ENCODE data around the gene PIK3IP1.
"Not testable (repeated sequence)": the region's sequence is repeated elsewhere in the genome, so short reads cannot be mapped to it uniquely, and the experiment has no call there.

PIK3IP1 gene, protein sequence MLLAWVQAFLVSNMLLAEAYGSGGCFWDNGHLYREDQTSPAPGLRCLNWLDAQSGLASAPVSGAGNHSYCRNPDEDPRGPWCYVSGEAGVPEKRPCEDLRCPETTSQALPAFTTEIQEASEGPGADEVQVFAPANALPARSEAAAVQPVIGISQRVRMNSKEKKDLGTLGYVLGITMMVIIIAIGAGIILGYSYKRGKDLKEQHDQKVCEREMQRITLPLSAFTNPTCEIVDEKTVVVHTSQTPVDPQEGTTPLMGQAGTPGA

DNA sequence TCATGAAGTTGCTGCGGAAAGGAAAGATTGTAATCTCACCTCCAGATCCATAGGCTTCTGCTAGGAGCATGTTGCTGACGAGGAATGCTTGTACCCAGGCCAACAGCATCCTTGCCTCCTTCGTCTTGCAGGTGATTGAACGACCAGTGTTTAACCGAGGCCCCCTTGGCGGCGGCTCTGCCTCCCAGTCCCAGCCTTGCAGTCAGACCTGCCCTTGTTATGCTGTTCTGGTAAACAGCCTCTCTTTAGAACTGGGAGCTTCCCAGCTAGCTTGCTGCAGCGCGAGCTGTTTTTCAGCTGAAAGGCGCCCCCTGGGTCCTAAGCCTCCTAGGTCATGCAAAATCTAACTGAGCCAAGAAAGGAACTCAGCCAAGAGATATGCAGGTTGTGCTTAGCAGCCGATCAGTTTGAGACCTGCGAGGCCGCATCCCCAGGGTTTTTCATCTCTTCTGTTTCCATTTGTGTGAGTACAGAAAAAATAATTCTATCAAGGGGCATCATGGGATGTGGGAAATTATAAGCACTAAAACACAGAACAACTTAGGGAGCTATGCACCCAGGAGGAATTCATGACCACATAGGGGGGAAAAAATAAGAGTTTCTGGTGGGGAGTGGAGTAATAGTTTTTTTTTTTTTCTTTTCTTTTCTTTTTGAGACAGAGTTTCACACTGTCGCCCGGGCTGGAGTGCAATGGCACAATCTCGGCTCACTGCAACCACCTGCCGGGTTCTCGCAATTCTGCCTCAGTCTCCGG lies at the start of gene PIK3IP1:
Gene PIK3IP1, minus strand, starts transcription at position 253 of the 754 bp plus-strand sequence. Its CDS starts 144 bp downstream, at position 109.
- peak; percentile 66 to 75 for DNase-seq (ENCODE audit: low read depth in 1 of 2, low spot score in 1 of 2)

DNA sequence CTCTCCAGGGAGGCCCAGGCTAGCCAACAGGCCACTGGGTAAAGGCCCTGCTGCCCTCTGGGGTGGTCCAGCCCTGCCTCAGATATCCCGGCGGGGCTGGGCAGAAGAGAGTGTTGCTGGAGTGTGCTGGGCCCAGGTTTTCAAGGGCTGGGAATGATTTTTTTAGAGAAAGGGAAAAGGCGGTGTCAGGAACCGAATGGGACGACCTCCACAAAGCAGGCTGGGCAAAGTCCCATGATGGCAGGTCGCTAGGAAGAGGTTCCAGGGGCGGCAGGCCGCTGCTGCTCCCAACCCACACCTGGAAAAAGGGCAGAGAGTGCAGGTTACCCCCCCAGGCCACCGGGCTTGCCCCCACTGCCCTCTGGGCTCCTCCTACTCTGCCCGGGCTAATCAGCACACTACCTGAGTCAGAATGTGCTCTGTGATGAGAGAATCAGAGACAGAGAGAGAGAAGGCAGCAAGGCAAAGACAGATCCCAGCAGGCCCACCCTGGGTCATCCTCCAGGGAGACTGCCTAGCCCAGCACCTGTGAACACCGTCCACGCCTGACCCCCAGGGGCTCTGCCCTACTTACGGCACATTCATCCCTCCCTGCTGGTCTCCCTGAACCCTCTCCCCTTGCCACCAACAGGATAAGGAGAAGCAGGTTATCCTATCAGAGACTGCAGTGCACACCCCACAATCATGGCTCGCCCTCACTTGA lies 49.2 kb upstream of the PIK3IP1 start:
- no peak for DNase-seq (ENCODE audit: low read depth in 1 of 2, low spot score in 1 of 2)

DNA sequence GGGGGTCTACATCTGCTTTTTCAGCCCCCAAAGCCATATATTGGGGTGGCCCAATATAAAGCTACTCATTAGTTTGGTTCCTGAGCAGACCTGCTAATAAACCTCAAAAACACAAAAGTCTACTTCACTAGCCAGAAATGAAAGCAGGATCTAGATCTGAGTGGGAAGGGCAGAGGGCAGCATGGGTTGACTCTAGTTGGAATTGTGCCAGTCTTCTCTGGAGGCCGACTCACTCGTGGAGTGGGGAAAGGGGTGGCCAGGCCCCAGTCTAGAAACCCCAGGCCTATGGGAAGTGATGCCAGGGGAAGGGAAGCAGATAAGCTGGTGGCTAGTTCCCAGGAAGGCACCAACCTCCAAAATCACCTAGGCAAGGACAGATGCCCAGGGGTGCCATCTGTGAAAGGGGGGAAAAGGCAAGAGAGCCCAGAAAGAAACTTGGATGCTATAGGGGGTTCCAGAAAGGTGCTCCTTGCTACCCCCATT lies 48.5 kb upstream of the PIK3IP1 start:
- DNase-seq (ENCODE audit: low read depth in 1 of 2, low spot score in 1 of 2) = no peak

DNA sequence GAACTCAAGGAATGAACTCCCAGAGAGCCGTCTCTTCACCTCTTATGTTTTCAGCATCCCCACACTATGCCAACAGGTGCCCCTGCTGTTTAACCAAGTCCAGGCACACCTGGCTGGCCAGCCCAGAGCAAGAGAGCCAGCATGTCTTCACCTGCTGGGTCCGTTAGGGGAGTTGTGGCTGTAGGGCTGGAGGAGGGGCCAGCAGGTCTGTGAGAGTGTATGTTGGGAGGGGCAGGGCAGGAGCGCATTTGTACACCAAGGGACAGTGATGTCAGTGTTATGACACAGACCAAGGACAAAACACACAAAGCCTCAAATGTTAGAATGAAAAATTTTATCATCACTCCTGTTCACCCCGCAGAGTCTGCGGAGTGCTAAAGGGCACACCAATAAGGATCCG lies 48.1 kb upstream of the PIK3IP1 start:
- DNase-seq (ENCODE audit: low read depth in 1 of 2, low spot score in 1 of 2) = no peak

DNA sequence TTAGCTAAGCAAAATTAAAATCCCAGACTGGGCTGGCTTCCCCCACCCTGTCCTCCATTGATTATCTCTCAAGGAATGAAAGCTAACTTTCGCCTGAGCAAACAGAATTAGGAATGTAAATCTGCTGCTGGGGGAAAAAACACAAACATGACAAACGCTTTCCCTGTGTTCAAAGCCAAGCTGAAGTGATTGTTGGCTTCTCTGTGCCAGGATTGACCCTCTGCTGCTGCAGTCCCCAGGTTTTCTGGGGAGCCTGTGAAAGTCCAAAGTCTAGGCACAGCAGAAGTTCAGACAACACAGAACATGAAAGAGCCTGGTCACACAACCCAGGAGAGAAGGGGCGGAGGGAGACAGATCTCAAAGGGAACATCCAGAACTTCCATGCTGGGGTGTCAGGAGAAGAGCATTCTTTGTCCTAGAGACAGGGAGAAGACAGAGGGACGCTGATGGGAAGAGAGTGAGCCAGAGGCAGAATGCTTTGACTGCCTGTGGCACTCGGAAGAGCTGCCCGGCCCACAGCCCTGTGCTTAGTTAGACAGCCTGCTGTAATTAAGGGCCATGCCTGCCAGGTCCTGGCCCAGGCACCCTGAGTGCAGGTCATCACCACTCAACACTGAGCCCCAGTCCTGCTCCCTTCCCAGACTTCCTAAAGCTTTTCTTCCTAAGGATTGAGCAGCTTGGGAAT lies 47.0 kb upstream of the PIK3IP1 start:
- DNase-seq (ENCODE audit: low read depth in 1 of 2, low spot score in 1 of 2) = no peak

DNA sequence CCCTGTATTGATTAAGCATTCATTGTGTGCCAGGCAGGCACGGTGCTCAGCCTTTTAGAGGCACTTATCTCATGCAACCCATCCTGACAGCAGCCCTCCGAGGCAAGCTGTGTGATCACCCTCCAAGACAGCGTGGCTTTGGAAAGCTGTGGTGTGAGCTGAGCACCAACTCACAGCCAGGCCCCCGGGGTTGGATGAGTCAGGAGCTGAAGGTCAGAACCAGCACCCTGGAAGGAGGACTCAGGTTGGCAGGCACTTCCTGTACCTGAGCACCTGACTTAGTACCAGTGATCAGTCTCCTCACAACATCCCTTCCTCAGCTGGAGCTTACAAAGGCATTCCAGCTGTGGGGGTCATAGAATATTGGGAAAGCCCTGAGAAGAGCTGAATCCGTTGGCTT lies 44.9 kb upstream of the PIK3IP1 start:
- no peak for DNase-seq (ENCODE audit: low read depth in 1 of 2, low spot score in 1 of 2)

DNA sequence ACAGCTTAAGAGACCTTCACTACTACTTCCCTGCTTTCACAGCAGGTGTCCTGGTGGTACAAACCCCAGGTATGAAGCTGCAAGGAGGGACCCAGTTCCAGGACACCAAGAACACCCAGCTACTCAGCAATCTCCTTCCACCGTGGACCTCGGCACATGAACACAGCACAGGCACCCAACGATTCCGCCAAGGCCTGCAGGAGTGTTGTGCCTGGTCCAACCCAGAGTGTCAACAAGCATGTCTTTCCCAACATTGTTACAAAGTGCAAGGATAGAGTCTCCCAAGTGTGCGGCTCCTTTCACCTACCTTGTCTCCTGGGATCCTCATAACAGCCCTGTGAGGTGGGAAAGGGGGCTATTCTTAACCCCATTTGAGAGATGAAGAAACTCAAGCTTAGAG lies 42.0 kb upstream of the PIK3IP1 start:
- no peak for DNase-seq (ENCODE audit: low read depth in 1 of 2, low spot score in 1 of 2)

DNA sequence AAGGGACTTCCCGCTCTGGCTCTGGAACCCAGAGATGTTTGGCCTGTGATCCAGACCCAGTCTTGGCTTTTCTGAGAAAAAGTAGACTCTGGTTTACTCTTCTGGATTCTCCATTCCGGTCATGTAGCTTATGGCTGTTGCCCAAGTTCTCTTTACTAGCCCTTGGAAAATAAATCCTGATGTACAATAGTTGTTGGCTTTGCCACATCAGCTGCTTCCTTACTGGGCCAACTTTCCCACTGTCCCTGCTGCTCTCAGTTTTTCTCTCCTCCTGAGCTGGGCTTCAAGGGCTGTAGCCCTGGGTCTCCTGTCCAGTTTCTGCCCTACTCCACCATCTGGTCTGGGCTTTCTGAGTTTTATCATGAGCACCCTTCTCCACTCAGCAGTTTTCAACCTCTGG lies 41.4 kb upstream of the PIK3IP1 start:
- no peak for DNase-seq (ENCODE audit: low read depth in 1 of 2, low spot score in 1 of 2)

DNA sequence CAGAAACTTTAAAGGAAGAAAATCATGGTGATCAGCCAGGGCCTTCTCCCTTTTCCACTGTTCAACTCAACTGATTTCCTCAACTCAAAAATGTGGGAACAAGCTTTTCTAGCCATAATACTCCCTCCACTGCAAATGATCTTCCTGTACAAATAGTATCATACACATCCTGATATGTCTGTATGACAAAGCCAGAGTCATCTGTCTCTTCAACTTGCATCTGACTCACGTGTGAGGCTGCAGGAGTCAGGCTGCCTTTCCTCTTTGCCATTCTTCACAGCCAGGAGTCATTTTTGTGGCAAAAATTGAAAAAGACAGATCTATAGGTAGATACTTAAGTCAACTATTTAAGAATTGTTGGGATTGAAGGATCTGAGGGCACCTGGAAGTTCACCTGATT lies 40.6 kb upstream of the PIK3IP1 start:
- no peak for DNase-seq (ENCODE audit: low read depth in 1 of 2, low spot score in 1 of 2)

DNA sequence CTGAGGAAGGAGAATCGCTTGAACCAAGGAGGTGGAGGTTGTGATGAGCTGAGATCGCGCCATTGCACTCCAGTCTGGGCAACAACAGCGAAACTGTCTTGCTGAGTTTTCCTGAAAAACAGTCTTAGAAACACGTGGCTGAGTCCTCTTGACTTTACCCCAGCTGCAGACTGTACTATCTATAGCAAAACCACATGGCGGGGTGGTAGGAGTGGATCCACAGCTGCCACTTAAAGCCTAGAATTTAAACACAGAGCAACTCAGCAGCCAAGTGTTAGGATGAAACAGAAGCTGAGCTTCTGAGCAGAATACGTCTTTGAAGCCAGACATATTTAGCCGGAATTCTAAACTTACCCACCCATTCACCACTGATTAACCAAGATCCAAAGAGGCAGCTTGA lies 39.7 kb upstream of the PIK3IP1 start:
- no peak for DNase-seq (ENCODE audit: low read depth in 1 of 2, low spot score in 1 of 2)

DNA sequence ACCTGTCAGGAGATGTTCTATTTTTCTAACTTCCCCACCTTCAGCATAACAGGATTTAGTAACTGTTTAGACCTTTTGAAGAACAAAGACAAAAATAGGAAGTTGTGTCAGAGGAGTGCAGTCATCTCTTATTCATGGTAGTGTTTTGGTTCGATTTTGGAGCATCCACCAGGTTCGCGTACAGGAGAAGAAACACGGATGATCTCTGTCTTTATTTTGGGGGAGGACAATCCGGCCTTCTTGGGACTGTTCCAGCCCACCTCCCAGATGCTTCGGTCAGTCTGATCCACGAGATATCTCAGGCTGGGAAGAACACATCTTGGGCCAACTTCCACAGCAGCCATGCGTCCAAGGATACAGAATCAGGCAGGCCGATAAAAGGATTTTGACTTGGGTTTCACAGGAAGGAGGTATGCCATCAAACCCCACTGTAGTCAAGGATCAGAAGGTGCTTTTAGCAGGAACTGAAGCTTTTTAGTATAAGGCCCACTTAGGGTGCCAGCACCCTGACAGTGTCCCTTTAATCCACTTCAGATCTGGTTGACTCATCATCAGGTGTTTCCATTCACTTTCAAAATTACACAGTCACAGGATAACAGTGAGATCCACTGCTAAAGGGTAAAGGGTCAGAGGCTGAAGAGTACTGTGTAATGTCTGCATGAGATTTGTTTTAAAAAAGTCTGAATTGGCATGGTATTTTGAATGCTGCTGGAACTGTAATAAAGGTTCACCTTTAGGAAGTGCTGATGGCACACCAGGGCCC lies 37.3 kb upstream of the PIK3IP1 start:
- no peak for DNase-seq (ENCODE audit: low read depth in 1 of 2, low spot score in 1 of 2)

DNA sequence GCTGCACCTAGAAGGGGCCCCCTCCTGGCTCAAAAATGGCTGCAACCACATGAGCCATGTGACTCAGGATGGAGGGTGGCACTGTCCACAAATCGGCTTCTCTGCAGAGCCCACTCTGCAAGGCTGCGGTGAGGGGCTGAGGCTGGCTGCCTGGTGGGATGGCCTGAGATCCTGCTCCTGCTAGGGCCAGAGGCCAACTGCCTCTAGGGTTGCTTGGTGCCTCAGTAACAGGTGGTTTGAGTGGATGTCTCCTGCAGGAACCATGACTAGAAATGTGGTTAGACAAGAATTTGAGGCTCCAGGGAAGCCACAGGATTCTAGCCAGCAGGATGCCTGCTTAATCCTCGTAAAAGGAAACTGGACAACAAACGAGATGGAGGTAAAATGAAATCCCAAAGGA lies 36.7 kb upstream of the PIK3IP1 start:
- no peak for DNase-seq (ENCODE audit: low read depth in 1 of 2, low spot score in 1 of 2)

DNA sequence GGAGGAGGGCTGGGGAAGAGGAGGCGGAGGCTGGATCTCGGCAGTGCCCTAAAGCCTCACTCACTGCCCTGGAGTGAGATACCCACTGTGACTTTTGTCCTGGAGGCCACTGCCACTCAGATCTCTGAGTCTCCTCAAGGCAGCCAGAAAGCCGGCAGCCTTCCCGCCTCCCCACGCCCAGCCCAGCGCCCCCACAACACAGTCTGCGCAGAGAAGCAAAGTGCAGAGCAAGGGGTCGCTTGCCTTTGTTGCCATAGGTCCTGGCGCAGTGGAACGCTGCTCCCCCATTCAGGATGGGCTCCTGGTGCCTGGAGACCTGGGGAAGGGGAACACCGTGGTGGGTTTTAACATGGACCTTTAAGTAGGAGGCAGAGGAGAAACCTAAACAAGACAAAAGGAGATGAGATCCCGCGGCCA lies 36.3 kb upstream of the PIK3IP1 start:
- DNase-seq (ENCODE audit: low read depth in 1 of 2, low spot score in 1 of 2) = no peak

DNA sequence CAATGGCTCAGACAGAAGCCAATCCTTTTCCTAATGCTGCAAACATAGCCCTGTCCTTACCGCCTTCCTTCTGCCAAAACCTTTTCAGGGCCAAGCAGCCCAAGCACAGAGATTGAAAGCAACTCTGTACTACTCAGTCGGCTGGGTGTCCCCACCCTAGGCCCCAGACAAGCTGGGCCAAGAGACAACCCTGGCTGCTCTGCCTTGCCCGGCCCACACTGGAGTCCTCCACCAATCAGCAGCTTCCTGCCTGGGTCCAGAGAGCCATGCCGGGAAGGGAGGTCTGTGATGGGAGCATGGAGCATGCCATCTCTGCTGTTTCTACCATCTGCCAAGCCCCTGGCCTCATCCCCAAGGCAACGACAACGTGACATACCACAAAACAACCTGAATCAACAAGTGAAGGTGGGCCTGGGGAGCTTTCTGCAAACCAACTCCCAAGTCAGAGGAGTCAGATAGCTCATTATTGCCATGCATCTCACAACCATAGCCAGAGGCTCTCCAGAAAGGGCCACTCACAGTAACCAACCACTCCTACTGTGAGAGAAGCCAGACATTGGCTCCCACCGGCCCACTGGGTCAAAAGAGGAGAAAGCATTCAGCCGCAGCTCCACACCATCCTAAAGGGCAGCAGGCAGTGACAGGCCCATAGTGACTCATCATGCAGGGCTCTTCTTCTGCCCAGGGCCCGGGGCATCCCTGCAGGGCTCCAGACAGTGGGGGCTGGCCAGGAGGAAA lies 35.7 kb upstream of the PIK3IP1 start:
- no peak for DNase-seq (ENCODE audit: low read depth in 1 of 2, low spot score in 1 of 2)

DNA sequence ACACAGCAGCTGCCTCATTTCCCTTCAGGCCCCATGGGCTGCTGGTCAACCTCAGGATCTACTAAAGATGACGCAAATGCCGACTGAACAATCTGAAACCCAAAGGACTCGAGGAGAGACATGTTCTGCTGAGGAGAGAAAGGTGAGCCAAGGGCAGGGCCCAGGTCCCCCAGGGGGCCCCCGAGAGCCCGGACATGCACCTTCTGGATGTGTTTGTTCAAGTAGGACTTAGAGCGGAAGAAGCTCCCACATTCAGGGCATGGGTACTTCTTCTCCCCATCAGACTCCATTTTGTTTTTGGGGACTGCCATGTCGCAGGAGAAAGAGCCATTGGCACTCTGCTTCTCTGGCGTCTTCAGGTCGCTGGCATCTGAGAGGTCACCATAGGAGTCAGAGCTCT lies 34.6 kb upstream of the PIK3IP1 start:
- no peak for DNase-seq (ENCODE audit: low read depth in 1 of 2, low spot score in 1 of 2)

DNA sequence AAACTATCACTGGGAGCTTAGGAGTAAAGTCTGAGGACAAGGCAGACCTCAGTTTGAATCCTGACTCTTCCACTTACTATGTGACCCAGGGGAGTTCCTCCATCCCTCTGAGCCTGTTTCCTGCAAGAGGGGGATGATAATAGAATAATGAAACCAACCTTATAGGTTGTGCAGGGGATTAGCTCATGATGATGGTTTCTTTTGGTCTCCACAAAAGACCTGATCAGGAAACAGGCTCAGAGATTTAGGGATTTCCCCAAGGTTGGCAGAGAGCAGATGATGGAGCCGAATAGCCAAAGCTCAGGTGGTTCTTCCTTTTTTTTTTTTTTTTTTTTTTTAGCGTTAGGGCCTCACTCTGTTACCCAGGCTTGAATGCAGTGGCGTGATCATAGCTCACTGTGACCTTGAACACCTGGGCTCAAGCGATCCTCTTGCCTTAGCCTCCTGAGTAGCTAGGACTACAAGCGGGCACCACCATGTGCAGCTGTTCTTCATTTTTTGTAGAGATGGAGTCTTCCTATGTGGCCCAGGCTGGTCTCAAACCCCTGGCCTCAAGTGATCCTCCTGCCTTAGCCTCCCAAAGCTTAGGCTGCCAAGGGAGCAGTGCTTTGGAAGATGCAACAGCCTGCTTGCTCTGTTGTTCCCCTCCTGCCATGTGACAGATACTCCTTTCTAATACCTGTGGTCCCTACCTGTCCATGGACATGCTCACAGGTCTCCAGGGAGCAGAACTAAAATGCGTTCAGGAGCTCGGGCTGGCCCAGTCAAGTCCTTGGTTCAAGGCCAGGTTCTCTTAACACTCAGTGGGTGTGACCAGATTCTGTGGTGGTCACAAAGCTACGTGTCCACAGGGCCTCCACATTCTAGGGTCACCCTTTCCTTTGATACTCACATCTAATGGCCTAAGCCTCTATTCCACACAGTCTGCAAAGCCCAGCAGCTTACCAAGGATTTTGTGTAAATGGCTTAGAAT lies 31.6 kb upstream of the PIK3IP1 start:
- no peak for DNase-seq (ENCODE audit: low read depth in 1 of 2, low spot score in 1 of 2)

DNA sequence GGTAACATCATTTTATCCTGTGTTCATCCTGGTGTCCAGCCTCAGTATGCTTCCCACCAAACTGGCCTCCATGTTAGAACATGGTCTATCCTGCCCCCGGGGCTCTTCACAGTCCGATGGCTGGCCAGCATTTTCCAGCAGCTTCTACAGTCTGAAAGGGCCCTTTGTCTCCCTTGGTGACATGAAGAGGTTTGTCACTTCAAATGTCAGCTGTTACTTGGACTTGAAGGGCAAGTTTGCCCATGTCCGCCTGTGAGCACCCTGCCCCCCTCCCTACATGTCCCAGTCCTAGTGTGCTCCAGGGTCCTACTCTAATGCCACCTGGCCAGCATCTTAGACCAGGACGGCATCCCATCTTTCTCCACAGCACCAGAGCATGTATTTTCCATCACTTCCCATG lies 29.1 kb upstream of the PIK3IP1 start:
- DNase-seq (ENCODE audit: low read depth in 1 of 2, low spot score in 1 of 2) = no peak

DNA sequence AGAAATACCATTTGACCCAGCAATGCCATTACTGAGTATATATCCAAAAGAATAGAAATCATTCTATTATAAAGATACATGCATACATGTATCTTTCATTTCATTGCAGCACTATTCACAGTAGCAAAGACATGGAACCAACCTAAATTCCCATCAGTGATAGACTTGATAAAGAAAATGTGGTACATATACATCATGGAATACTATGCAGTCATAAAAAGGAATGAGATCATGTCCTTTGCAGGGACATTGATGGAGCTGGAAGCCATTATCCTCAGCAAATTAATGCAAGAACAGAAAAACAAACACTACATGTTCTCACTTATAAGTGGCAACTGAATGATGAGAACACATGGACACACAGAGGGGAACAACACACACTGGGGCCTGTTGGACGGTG lies 21.9 kb upstream of the PIK3IP1 start:
- not testable (repeated sequence) for DNase-seq (ENCODE audit: low read depth in 1 of 2, low spot score in 1 of 2)

Data from activated T-helper 1 cell treated with anti-CD3 and anti-CD28 coated beads, Interleukin-2, amount 50 U/mL, for 16 hours (primary cell).